NCI-H748 treated with DMSO at 0.1 percent for 48 hours (cell line): ENCODE measurements around the gene GPATCH2L.

Experiments used
- DNase-seq: peaks from one replicate; lab custom pipeline; 2025; lab: John Stamatoyannopoulos, UW

The GPATCH2L gene

GRCh38 chr14:76257111-76257803, 105.5 kb downstream of the GPATCH2L start:
- DNase-seq = no peak

- DNase-seq = no peak
Measured at GRCh38 chr14:76257842-76258397, 106.2 kb downstream of the GPATCH2L start.

GRCh38 chr14:76259029-76259735, 107.5 kb downstream of the GPATCH2L start:
- DNase-seq = no peak

- DNase-seq = no peak
Measured at GRCh38 chr14:76260749-76261148, 109.0 kb downstream of the GPATCH2L start.

GRCh38 chr14:76261371-76261811, 109.7 kb downstream of the GPATCH2L start:
- DNase-seq = no peak

GRCh38 chr14:76262641-76263040, 110.9 kb downstream of the GPATCH2L start:
- no peak for DNase-seq
